ENCODE results near the gene BTBD9. TPM values are rescaled to one million over a fixed set of nuclear protein-coding genes. Genes with fewer than 3 reads are reported as not detected.

BTBD9 gene
- total RNA-seq, 2 donors from 2014 or later = 16.2 to 28.3 TPM

DNA sequence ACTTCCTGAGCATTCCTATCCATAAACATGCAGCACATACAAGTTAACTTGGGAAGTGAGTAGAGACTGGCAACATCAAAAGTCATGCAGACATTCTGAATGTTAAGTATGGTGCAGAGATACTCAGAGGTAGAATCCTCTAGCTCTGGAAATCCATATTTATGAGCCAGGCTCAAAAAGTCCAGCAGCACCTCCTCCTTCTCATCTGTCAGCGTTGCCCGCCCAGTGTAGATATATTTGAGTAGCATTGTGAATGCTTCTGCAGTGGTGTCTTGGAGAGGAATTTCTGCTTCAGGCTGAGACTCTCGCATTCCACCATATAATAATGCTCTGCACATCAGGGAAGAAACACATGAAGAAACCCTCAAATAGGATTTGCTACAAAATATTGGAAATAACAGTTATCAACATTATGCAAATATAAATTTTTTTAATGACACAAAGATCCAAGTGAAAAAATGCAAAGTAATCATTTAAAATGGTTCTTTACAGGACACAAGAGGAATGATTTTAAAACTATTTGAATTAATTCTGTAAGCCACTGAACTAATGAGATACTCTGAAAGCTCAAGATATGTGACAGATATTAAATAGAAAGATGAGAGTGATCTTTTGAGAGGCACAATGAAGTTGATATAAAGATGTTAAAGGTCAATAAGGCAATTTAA, 45.6 kb downstream of the BTBD9 start:
- no peak for ATAC-seq (replicated peaks)
- Mint-ChIP-seq H3K4me3 (no peak overlapping the region), H3K36me3 (ENCODE audit: low read depth) (peaks cover 24% of the 10 kb centered on the region), H3K9me3 (no peaks in the 10 kb centered on the region), H3K4me1 (peaks cover 8% of the 10 kb centered on the region), H3K27me3 (no peaks in the 10 kb centered on the region), H3K27ac (no peak overlapping the region)

GRCh38 chr6:38593409-38593808, 46.3 kb downstream of the BTBD9 start:
- no peak for ATAC-seq (replicated peaks)
- Mint-ChIP-seq H3K4me1 (peaks cover 8% of the 10 kb centered on the region), H3K4me3 (no peak overlapping the region), H3K27me3 (no peaks in the 10 kb centered on the region), H3K36me3 (ENCODE audit: low read depth) (peaks cover 24% of the 10 kb centered on the region), H3K9me3 (no peaks in the 10 kb centered on the region), H3K27ac (no peak overlapping the region)

GRCh38 chr6:38591439-38591838, 48.3 kb downstream of the BTBD9 start:
- H3K4me3 Mint-ChIP-seq = no peak overlapping the region
- H3K27me3 Mint-ChIP-seq = no peaks in the 10 kb centered on the region
- no peak overlapping the region for H3K27ac Mint-ChIP-seq
- no peak for ATAC-seq (replicated peaks)
- peaks cover 18% of the 10 kb centered on the region for H3K36me3 Mint-ChIP-seq (ENCODE audit: low read depth)
- H3K9me3 Mint-ChIP-seq = no peaks in the 10 kb centered on the region
- H3K4me1 Mint-ChIP-seq = peaks cover 8% of the 10 kb centered on the region

- Mint-ChIP-seq H3K36me3 (ENCODE audit: low read depth) (peaks cover 23% of the 10 kb centered on the region), H3K27ac (no peak overlapping the region), H3K9me3 (no peaks in the 10 kb centered on the region), H3K4me3 (no peak overlapping the region), H3K27me3 (no peaks in the 10 kb centered on the region), H3K4me1 (peaks cover 3% of the 10 kb centered on the region)
- ATAC-seq (replicated peaks) = peak; percentile 60
These were observed 50.4 kb downstream of the BTBD9 start for GRCh38 chr6:38589367-38589720.

- H3K4me1 Mint-ChIP-seq = peaks cover 3% of the 10 kb centered on the region
- no peak overlapping the region for H3K27ac Mint-ChIP-seq
- H3K27me3 Mint-ChIP-seq = no peaks in the 10 kb centered on the region
- no peaks in the 10 kb centered on the region for H3K9me3 Mint-ChIP-seq
- H3K4me3 Mint-ChIP-seq = no peak overlapping the region
- peak; percentile 96 for ATAC-seq (replicated peaks)
- peaks cover 23% of the 10 kb centered on the region for H3K36me3 Mint-ChIP-seq (ENCODE audit: low read depth)
These were observed 50.9 kb downstream of the BTBD9 start for GRCh38 chr6:38588631-38589366.

DNA sequence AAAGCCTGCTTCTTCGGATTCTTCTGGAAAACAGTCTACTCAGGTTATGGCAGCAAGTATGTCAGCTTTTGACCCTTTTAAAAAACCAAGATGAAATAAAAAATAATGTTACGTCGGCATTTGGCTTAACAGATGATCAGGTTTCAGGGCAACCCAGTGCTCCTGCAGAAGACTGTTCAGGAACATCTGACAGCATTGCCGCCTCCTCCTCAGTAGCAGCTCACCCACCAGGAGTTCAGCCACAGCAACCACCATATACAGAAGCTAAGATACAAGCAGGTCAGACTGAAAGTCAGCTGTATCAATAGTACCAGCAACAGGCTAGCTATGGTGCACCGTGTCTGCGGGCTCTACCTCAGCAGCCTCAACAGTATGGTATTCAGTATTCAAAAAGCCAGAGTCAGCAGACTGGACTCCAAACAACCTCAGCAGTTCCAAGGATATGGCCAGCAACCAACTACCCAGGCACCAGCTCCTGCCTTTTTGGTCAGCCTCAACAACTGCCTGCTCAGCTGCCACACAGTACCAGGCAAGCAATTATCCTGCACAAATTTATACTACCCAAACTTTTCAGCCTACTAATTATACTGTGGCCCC, 51.9 kb downstream of the BTBD9 start:
- Mint-ChIP-seq H3K36me3 (ENCODE audit: low read depth) (peaks cover 23% of the 10 kb centered on the region), H3K4me3 (no peak overlapping the region), H3K27me3 (no peaks in the 10 kb centered on the region), H3K9me3 (no peaks in the 10 kb centered on the region), H3K4me1 (no peaks in the 10 kb centered on the region), H3K27ac (no peak overlapping the region)
- ATAC-seq (replicated peaks) = no peak

DNA sequence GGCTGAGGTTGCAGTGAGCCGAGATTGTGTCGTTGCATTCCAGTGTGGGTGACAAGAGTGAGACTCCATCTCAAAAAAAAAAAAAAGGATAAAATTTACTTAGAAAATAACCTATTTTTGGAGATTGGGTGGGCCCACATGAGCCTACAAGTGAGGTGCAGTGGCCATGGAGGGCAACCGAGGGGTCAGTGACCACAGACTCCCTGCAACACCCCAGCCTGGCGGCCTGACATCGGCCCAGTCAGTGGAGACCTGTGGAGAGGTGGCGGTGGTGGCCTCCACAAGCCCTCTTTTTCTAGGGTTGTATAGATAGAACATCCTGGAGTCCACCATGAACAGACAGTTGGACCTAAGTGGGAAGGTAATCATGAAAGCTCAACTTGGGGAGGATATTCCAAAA, 52.7 kb downstream of the BTBD9 start:
- Mint-ChIP-seq H3K27me3 (no peaks in the 10 kb centered on the region), H3K27ac (no peak overlapping the region), H3K4me3 (no peak overlapping the region), H3K9me3 (no peaks in the 10 kb centered on the region), H3K36me3 (ENCODE audit: low read depth) (peaks cover 23% of the 10 kb centered on the region), H3K4me1 (no peaks in the 10 kb centered on the region)
- no peak for ATAC-seq (replicated peaks)

DNA sequence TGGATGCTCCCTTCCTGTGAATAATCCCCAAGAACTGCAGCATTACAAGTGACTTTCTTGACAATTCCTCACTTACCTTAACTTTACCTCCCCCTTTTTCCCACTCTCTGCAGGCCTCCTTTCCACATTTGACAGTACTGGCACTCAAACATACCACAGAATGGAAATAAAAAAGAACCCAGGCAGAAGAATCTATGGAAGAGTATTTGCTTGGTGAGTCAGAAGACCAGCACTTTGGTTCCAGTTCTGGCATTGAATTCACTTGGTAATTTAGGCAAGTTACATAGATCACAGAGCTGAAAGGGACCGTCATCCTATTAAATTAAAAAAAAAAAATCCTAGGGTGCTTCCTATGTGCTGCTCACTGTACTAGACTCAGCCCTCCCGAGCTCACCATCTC, 55.0 kb downstream of the BTBD9 start:
- Mint-ChIP-seq H3K4me3 (no peak overlapping the region), H3K36me3 (ENCODE audit: low read depth) (peaks cover 41% of the 10 kb centered on the region), H3K9me3 (no peaks in the 10 kb centered on the region), H3K27me3 (no peaks in the 10 kb centered on the region), H3K27ac (no peak overlapping the region), H3K4me1 (no peaks in the 10 kb centered on the region)
- no peak for ATAC-seq (replicated peaks)

DNA sequence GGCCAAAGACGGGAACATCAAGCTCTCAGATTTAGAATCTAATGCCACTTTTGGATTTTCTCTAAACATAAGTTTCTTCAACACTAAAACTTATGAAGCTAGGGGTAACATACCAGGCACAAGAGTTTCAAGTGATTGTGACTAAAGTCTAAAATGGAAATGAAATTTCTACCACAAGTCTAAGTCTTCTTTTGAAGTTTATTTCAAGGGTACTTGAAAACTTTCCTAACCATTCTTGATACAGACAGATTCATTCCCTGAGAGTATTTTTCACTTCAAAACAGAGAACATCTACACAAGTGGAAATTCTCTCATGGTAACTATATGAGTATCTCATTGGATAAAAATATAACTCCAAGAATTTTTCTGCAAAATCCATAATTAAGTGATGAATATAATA, 56.2 kb downstream of the BTBD9 start:
- Mint-ChIP-seq H3K4me1 (no peaks in the 10 kb centered on the region), H3K4me3 (no peak overlapping the region), H3K27me3 (no peaks in the 10 kb centered on the region), H3K27ac (no peak overlapping the region), H3K36me3 (ENCODE audit: low read depth) (peaks cover 47% of the 10 kb centered on the region), H3K9me3 (no peaks in the 10 kb centered on the region)
- no peak for ATAC-seq (replicated peaks)

DNA sequence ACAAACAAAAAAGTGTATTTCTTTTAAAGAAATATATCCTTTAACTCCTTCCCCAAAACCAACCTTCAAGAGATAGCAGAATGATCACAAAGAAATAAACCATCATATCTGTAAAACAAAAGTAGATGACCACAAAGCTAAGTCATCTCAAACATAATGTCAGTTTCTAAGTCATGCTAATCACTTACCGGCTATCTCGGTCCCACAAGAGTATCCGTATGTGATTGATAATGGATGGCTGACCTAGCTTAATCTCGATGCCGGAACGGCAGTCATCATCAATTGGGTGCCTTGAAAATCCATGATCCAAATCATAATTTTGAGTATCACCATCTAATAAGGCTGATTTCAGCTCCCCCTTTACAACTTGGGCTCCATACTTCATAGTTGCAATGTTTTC, 59.7 kb downstream of the BTBD9 start:
- ATAC-seq (replicated peaks) = no peak
- Mint-ChIP-seq H3K36me3 (ENCODE audit: low read depth) (peaks cover 60% of the 10 kb centered on the region), H3K4me3 (no peak overlapping the region), H3K27me3 (no peaks in the 10 kb centered on the region), H3K4me1 (no peaks in the 10 kb centered on the region), H3K9me3 (no peaks in the 10 kb centered on the region), H3K27ac (no peak overlapping the region)

GRCh38 chr6:38579010-38579628, 60.6 kb downstream of the BTBD9 start:
- Mint-ChIP-seq H3K4me1 (no peaks in the 10 kb centered on the region), H3K36me3 (ENCODE audit: low read depth) (peaks cover 59% of the 10 kb centered on the region), H3K9me3 (no peaks in the 10 kb centered on the region), H3K4me3 (no peak overlapping the region), H3K27me3 (no peaks in the 10 kb centered on the region), H3K27ac (no peak overlapping the region)
- no peak for ATAC-seq (replicated peaks)

- Mint-ChIP-seq H3K9me3 (no peaks in the 10 kb centered on the region), H3K27me3 (no peaks in the 10 kb centered on the region), H3K4me3 (no peak overlapping the region), H3K4me1 (peaks cover 6% of the 10 kb centered on the region), H3K27ac (no peak overlapping the region), H3K36me3 (ENCODE audit: low read depth) (peaks cover 59% of the 10 kb centered on the region)
- no peak for ATAC-seq (replicated peaks)
These were observed 61.7 kb downstream of the BTBD9 start for GRCh38 chr6:38578075-38578474.

DNA sequence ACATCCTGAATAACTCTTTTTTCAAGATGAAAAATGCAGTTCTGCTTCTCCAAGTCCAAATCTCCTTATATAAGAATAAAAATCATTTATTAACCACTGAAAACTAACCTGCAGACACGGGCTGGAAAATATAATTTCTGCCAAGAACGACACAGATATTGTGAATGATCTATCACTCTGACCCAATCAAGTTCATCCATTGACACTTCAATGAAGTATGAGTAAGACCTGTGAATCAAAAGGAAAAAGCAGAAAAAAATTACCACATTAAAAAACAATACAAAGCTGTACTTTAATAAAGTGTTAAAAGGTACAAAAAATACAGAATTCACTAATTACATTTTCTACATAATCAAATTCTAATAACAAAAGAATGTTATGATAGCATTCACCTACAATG, 62.2 kb downstream of the BTBD9 start:
- no peak overlapping the region for H3K4me3 Mint-ChIP-seq

DNA sequence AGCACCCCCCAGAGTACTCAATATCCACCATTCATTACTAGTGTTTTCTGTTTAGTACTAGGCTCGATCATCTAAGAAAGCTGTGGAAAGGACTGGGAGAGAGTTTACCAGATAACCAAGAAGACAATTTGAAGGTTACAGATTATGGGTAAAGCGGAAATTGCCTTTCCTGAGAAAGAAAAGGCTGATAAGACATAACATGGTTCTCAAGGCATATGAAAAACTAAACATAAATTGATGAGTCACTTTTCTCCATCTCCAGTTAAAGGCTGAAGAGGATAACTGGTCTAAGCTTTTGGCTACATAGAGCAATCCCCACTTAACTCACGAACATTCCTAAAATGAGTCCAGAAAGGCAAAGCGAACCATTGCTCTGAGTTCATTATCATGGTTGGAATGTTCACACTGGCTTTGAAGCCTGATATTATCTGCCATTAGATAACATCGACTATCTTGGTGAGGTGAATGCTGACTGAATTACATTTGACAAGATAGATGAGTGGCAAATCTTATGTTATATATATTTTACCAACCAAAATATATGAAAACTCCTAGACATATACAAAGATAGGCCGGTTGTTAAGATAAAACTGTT, 65.8 kb downstream of the BTBD9 start:
- Mint-ChIP-seq H3K27me3 (no peaks in the 10 kb centered on the region), H3K9me3 (no peaks in the 10 kb centered on the region), H3K4me1 (peaks cover 17% of the 10 kb centered on the region), H3K36me3 (ENCODE audit: low read depth) (peaks cover 39% of the 10 kb centered on the region), H3K27ac (no peak overlapping the region), H3K4me3 (no peak overlapping the region)
- no peak for ATAC-seq (replicated peaks)

More for the DNA sequence above, 62.2 kb downstream of the BTBD9 start:
- Mint-ChIP-seq H3K27me3 (no peaks in the 10 kb centered on the region), H3K9me3 (no peaks in the 10 kb centered on the region), H3K36me3 (ENCODE audit: low read depth) (peaks cover 59% of the 10 kb centered on the region), H3K4me1 (peaks cover 7% of the 10 kb centered on the region), H3K27ac (no peak overlapping the region)
- ATAC-seq (replicated peaks) = no peak
